Measurements from ENCODE around the gene PITHD1. TPM values are rescaled to one million over a fixed set of nuclear protein-coding genes. Genes with fewer than 3 reads are reported as not detected.

Gene PITHD1
- total and polyA plus RNA-seq, 2 of the 8 experiments (the other 6 are each of a cell fraction or from before 2014, with no cell fraction given): 67.4 to 68.8 TPM

GRCh38 chr1:23796466-23797271 lies 18.5 kb downstream of the PITHD1 start:
- H3K9me3 ChIP-seq (ENCODE audit: insufficient read depth in 2 of 2, low read depth in 1 of 2, low read length in 1 of 2): no peaks in the 10 kb centered on the region
- peaks cover 6 to 31% (median 22%) of the 10 kb centered on the region in 4 experiments; a peak in 6 of 8 replicates for H3K36me3 ChIP-seq (ENCODE audit: control insufficient read depth in 2 of 4, insufficient read depth in 4 of 4, low read length in 3 of 4)
- 89% methylated on average over 16 of the region's 17 CpGs; no CpG with 5 or more reads in 1 of the 2 experiments for WGBS, 2 experiments (ENCODE audit: extremely low coverage in 1 of 2, insufficient coverage in 1 of 2, insufficient read length in 1 of 2, insufficient replicate concordance in 2 of 2, low coverage in 1 of 2, low lambda C conversion rate in 2 of 2, missing lambda C conversion rate in 1 of 2)
- no peak for TF ChIP-seq POLR2AphosphoS5 (IDR thresholded peaks at IDR 0.05; ENCODE audit: low read depth, low read length)
- TF ChIP-seq RNF2 (IDR thresholded peaks at IDR 0.05; ENCODE audit: borderline replicate concordance, low read depth, low read length, missing control alignments, poor library complexity, severe bottlenecking): no peak
- TF ChIP-seq CTCF (IDR thresholded peaks at IDR 0.05; ENCODE audit: control extremely low read depth in 1 of 3, insufficient read depth in 1 of 3, low read depth in 1 of 3, low read length in 3 of 3): peak in 2 of 3 experiments; percentile 43 to 48; a peak in 3 of 4 replicates
- no peak for TF ChIP-seq FOSL1 (IDR thresholded peaks at IDR 0.05; ENCODE audit: insufficient read depth, low read depth, low read length)
- no peak for TF ChIP-seq TAF1 (IDR thresholded peaks at IDR 0.05; ENCODE audit: low read depth, low read length)
- TF ChIP-seq JUND (IDR thresholded peaks at IDR 0.05; ENCODE audit: low read length): no peak
- no peak for TF ChIP-seq PHF8 (conservative IDR thresholded peaks at IDR 0.05; ENCODE audit: low read depth, low read length)
- TF ChIP-seq GABPA (IDR thresholded peaks at IDR 0.05; ENCODE audit: borderline replicate concordance, insufficient read depth, low read length): no peak

More at GRCh38 chr1:23796466-23797271, 18.5 kb downstream of the PITHD1 start:
- no peak overlapping the region for H2AK5ac ChIP-seq (ENCODE audit: low read depth, low read length)
- no peak overlapping the region for H3K18ac ChIP-seq (ENCODE audit: extremely low read depth, low read length)
- H3K4me3 ChIP-seq (ENCODE audit: extremely low read depth in 1 of 4, insufficient read depth in 2 of 4, low read depth in 3 of 4, low read length in 4 of 4): no peak overlapping the region
- no peak overlapping the region for H3K4ac ChIP-seq (replicated peaks; ENCODE audit: insufficient read length, low read depth, low read length)
- H3K27me3 ChIP-seq (replicated peaks in 1 of 4; ENCODE audit: control insufficient read depth in 3 of 4, extremely low read depth in 1 of 4, insufficient read depth in 3 of 4, low read length in 3 of 4): no peaks in the 10 kb centered on the region; a peak in 1 of 7 replicates
- no peak for DNase-seq (ENCODE audit: low read depth in 1 of 2, low spot score in 2 of 2)
- H3K56ac ChIP-seq (replicated peaks; ENCODE audit: insufficient read length, low read depth, low read length): no peak overlapping the region
- no peak overlapping the region for H3K27ac ChIP-seq (ENCODE audit: low read depth, low read length)
- H3K23me2 ChIP-seq (ENCODE audit: low read depth, low read length): peaks cover 20% of the 10 kb centered on the region
- no peak overlapping the region for H4K8ac ChIP-seq (ENCODE audit: extremely low read depth, insufficient read depth, low read length)
- H3K23ac ChIP-seq (ENCODE audit: insufficient read length): no peak overlapping the region
- no peak for FAIRE-seq
- no peak overlapping the region for H3K14ac ChIP-seq (ENCODE audit: insufficient read length)
- H2BK5ac ChIP-seq (ENCODE audit: low read depth, low read length): no peak overlapping the region
- H2BK12ac ChIP-seq (ENCODE audit: low read depth, low read length): no peak overlapping the region
- peaks cover 4 to 17% of the 10 kb centered on the region in 2 experiments; a peak in 3 of 4 replicates for H3K79me2 ChIP-seq (ENCODE audit: control insufficient read depth in 1 of 2, insufficient read depth in 2 of 2, low read length in 2 of 2)
- no peak overlapping the region for H2BK20ac ChIP-seq (ENCODE audit: low read length)
- no peak overlapping the region for H2AFZ ChIP-seq (ENCODE audit: low read length)
- H3K9ac ChIP-seq (replicated peaks in 1 of 4; ENCODE audit: extremely low read depth in 1 of 4, low read depth in 3 of 4, low read length in 3 of 4): no peak overlapping the region
- no peak overlapping the region for H2BK120ac ChIP-seq (replicated peaks; ENCODE audit: low read depth, low read length)
- peaks cover 0 to 21% (median 16%) of the 10 kb centered on the region in 4 experiments; a peak in 6 of 7 replicates for H3K4me1 ChIP-seq (replicated peaks in 1 of 4; ENCODE audit: control insufficient read depth in 3 of 4, insufficient read depth in 4 of 4, low read length in 3 of 4)
- no peak overlapping the region for H2BK15ac ChIP-seq (ENCODE audit: low read length)
- H3K4me2 ChIP-seq (ENCODE audit: insufficient read depth in 1 of 2, low read depth in 2 of 2, low read length in 2 of 2): no peak overlapping the region
- ChIA-PET CTCF (ENCODE audit: partially characterized antibody) (interaction anchor here (0.5 to 5.1 kb wide), 13 partner anchors 9 to 595 kb away, joined by 3 to 37 read pairs (median 3); partner anchors contain the start of genes CNR2 and PITHD1), POLR2A (ENCODE audit: partially characterized antibody) (interaction anchor here (0.8 to 16.2 kb wide), 7 partner anchors 7 to 315 kb away, joined by 3 to 192 read pairs (median 3); partner anchors contain the start of genes ELOA, FUCA1, HMGCL and LYPLA2)
- no peak overlapping the region for H4K91ac ChIP-seq (replicated peaks; ENCODE audit: insufficient read length, low read length)
- no peak overlapping the region for H4K5ac ChIP-seq (ENCODE audit: insufficient read length, low read depth, low read length)
- H4K20me1 ChIP-seq (replicated peaks in 1 of 2; ENCODE audit: control insufficient read depth in 1 of 2, insufficient read depth in 2 of 2, low read length in 2 of 2): peaks cover 7 to 11% of the 10 kb centered on the region in 2 experiments
- peaks cover 10% of the 10 kb centered on the region; the same call in 1 of the 2 replicates for H3K79me1 ChIP-seq (ENCODE audit: low read depth, low read length)
